DND-41 (cell line): ENCODE data around the gene PTPRK.

Source experiments
- EZH2 ChIP-seq: IDR thresholded peaks from 3 replicates; pipeline ENCODE4 v1.6.1; 2012; ENCODE audit warnings: borderline replicate concordance, low read depth, mild to moderate bottlenecking, moderate library complexity, low read length, inconsistent platforms; ENCODE audit not compliant: severe bottlenecking
- TF ChIP-seq, protein P1 (sequence below): IDR thresholded peaks from 2 replicates; pipeline ENCODE4 v1.5.1; 2012; ENCODE audit warnings: borderline replicate concordance, low read length, moderate library complexity, mild to moderate bottlenecking; ENCODE audit not compliant: poor library complexity, severe bottlenecking; ENCODE audit errors: extremely low read depth

DNA sequence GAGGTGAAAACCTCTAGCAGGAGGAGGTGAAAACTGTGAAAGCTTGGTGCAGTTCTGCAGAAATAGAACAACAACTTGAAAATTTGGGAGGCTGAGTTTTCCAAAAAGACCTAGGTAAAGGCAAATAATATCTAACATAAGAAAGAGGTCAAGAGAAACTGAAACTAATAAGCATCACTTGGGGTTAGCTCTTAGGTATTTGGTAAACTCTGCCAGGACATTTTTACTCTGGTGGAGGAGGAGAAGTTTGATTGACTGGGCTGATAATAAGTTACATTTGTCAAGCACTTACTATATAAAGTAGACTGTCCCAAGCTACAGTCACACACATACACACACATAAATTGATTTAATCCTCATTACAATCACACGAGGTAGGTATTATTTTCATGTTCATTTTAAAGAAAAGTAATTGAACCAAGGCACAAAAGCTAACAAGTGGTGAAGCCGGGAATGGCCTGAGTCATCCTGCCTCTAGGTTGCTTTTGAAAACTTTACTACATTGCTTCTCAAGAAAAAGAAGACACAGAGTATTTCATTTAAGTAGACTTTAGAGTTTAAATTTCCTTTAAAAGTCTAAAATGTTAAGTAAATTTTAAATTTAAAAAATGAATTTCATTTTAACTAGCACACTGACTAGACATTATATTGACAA, 275.5 kb downstream of the PTPRK start:
- TF ChIP-seq, protein P1, sequence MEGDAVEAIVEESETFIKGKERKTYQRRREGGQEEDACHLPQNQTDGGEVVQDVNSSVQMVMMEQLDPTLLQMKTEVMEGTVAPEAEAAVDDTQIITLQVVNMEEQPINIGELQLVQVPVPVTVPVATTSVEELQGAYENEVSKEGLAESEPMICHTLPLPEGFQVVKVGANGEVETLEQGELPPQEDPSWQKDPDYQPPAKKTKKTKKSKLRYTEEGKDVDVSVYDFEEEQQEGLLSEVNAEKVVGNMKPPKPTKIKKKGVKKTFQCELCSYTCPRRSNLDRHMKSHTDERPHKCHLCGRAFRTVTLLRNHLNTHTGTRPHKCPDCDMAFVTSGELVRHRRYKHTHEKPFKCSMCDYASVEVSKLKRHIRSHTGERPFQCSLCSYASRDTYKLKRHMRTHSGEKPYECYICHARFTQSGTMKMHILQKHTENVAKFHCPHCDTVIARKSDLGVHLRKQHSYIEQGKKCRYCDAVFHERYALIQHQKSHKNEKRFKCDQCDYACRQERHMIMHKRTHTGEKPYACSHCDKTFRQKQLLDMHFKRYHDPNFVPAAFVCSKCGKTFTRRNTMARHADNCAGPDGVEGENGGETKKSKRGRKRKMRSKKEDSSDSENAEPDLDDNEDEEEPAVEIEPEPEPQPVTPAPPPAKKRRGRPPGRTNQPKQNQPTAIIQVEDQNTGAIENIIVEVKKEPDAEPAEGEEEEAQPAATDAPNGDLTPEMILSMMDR = no peak
- TF ChIP-seq EZH2 = no peak
